Left colon (tissue), 2 donors: ENCODE measurements around the gene RAB20. TPM values are rescaled to one million over a fixed set of nuclear protein-coding genes. Genes with fewer than 3 reads are reported as not detected.
"Not testable (repeated sequence)": the region's sequence is repeated elsewhere in the genome, so short reads cannot be mapped to it uniquely, and the experiment has no call there.

Experiments
- ATAC-seq: fragments of 200-7000 bp; cut with Tn5 transposase; one replicate; pipeline ENCODE4 v1.9.1; 2020; ENCODE audit warnings: mild to moderate bottlenecking, moderate library complexity
- DNase-seq, 2 donors: peaks; one replicate each; pipeline ENCODE4 v3.0.0-alpha.2; 2020
- intact Hi-C, 2 donors: fragments of 100-400 bp; cut with DNase I in 1 of 2; cut with micrococcal nuclease in 1 of 2; formaldehyde crosslinking; loops; one replicate each; pipeline versions ENCODE4 v1.11.2 to v1.14.0; 2022; cut with DNase I, micrococcal nuclease
- total RNA-seq, 2 donors: library from RNA; stranded (reverse); fragmentation: NEBNext Ultra II Directional; extraction: Animal tissue kit (Norgen Biotek cat#: 25700); gene quantifications; one replicate each; pipeline ENCODE4 v1.2.1, GENCODE V29; 2021
- donor health status: DM: no; HTN: no; CAD: no.
- donor health status: DM: yes; HTN: yes; CAD: no.

The RAB20 gene
- total RNA-seq, 2 donors from 2014 or later = 37.1 to 53.5 TPM

- intact Hi-C loops = no loop called here
- DNase-seq = no peak
- no peak for ATAC-seq
Measured at GRCh38 chr13:110503037-110503901, 58.3 kb downstream of the RAB20 start.

DNA sequence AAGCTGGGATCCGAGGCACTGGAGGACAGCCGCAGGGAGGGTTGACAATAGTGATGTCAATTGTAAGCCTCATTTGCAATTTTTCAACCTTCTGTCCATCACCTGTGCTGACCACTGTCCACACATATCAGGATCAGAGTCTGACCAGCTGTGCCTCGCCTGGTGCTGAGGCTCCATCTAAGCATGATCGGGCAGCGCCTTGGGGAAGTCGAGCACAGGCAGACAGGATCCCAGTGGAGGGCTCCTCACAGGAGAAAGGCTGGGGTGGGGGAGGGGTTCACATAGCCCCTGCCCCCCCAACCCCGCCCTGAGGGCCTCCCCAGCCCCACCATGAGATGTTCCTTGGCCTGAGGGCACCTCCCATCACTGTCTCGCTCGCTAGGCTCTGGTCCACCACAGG, 60.3 kb downstream of the RAB20 start:
- ATAC-seq (no peak), DNase-seq (no peak)
- intact Hi-C loops = no loop called here

GRCh38 chr13:110500341-110500740, 61.2 kb downstream of the RAB20 start:
- intact Hi-C loops = no loop called here
- ATAC-seq (no peak), DNase-seq (no peak)

DNA sequence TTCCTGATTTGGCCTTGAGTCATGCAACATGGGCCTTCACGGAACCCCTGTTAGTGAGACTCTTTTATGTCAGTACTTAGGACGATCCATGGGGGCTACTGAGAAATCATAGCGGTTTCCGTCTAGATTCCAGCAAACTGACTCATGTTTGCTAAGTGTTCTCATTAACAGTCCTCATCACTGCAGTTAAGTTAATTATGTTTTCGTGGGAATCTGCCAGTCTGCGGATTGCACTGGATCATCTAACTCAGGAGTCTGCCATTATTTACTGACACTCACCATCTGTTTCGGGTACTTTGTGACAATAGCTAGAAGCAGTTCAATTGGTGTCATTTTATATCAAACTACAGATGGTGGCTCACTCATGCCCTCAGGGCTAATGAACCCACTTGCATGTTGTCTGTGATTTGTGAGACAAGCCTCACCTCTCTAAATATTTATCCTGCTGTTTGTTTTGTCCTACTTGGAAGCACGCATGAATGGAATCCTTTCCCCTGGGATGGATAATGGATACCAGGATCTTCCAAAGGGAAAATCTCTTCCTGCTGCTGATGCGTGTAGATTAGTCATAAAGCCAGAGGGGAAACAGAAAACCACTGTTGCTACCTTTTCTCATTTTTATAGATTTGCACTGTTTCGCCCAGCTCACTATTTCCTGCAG, 61.8 kb downstream of the RAB20 start:
- ATAC-seq (no peak), DNase-seq (no peak)
- intact Hi-C loops = no loop called here

DNA sequence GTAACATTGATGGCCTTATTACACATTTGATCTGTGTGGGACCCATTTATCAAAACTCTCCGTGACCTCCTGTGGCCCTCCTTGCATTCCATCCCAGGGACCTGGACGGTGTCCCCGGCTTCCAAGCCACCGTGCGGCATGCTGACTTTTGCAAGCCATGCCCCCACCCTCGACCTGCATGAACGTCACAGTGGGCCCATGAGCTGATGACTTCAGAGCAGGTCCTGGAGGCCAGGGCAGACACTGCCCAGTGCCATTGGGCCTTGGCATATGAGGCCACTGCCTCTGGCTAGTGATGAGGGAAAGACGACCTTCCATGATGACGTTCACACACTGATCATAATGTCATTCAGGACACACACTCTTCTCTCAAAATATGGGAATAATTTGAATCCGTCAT, 62.8 kb downstream of the RAB20 start:
- no peak for ATAC-seq
- intact Hi-C loops = no loop called here
- DNase-seq = no peak

GRCh38 chr13:110498327-110498726, 63.2 kb downstream of the RAB20 start:
- DNase-seq = no peak
- ATAC-seq = no peak
- intact Hi-C loops = no loop called here

GRCh38 chr13:110497896-110498295, 63.6 kb downstream of the RAB20 start:
- DNase-seq, intact Hi-C loops, ATAC-seq: not testable (repeated sequence)

DNA sequence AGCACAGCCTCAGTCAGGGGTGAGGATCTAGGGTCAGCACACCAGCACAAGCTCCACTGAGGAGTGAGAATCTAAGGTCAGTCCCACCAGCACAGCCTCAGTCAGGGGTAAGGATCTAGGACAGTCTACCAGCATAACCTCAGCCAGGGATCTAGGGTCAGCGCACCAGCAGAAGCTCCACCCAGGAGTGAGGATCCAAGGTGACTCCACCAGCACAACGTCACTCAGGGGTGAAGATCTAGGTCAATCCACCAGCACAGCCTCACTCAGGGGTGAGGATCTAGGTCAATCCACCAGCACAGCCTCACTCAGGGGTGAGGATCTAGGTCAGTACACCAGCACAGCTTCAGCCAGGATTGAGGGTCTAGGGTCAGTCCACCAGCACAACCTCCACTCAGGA, 64.5 kb downstream of the RAB20 start:
- intact Hi-C loops = no loop called here
- no peak for DNase-seq
- no peak for ATAC-seq

DNA sequence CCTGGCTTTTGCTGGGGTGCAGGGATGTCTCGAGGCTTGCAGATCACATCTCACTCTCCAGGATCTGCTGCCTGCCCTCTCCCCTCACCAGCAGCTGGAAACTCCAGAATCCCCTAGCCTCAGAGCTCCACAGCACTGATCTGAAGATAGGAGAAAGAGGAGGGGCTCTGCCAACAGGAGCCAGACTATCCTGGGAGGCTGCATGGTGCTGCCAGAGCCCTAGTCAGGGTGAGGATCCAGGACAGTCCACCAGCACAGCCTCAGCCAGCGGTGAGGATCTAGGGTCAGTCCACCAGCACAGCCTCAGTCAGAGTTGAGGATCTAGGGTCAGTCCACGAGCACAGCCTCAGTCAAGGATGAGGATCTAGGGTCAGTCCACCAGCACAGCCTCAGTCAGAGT, 65.2 kb downstream of the RAB20 start:
- DNase-seq (no peak), ATAC-seq (no peak)
- intact Hi-C loops = no loop called here

GRCh38 chr13:110495881-110496280, 65.6 kb downstream of the RAB20 start:
- ATAC-seq (no peak), DNase-seq (no peak)
- intact Hi-C loops = no loop called here

DNA sequence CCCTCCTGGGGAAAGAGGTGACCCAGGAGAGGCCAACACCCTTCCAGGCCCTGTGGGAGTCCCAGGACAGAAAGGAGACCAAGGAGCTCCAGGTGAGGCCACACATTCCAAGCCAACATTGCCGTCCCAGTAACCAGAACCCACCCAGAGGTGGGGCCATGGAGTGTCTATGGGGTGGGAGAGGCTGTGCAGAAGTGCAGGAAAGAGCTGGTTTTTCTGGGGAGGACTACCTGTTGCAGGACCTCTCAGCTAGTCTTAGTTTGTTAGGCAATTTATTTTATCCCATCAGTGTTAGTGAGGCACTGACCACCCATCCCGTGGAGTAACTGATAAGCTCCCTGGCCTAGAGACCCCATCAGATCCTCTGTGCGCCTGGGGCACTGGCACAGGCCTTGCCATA, 66.1 kb downstream of the RAB20 start:
- no peak for DNase-seq
- intact Hi-C loops = no loop called here
- no peak for ATAC-seq

DNA sequence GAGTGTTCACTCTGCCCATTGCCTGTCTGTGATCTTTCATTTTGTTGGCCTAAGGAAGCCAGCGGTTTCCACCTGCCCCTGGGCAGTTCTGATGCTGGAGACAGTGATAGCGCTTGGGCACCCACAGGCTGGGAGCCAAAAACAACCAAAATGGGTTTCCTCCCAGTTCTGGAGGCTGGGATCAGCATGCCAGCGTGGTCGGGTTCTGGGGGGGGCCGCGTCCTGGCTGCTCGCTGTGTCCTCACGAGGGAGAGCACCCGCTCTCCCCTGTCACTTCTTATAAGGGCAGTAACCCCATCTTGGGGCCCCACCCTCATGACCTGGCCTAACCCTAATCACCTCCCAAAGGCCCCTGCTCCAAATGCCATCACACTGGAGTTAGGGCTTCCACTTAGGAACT, 67.9 kb downstream of the RAB20 start:
- ATAC-seq (no peak), DNase-seq (no peak)
- intact Hi-C loops = no loop called here

DNA sequence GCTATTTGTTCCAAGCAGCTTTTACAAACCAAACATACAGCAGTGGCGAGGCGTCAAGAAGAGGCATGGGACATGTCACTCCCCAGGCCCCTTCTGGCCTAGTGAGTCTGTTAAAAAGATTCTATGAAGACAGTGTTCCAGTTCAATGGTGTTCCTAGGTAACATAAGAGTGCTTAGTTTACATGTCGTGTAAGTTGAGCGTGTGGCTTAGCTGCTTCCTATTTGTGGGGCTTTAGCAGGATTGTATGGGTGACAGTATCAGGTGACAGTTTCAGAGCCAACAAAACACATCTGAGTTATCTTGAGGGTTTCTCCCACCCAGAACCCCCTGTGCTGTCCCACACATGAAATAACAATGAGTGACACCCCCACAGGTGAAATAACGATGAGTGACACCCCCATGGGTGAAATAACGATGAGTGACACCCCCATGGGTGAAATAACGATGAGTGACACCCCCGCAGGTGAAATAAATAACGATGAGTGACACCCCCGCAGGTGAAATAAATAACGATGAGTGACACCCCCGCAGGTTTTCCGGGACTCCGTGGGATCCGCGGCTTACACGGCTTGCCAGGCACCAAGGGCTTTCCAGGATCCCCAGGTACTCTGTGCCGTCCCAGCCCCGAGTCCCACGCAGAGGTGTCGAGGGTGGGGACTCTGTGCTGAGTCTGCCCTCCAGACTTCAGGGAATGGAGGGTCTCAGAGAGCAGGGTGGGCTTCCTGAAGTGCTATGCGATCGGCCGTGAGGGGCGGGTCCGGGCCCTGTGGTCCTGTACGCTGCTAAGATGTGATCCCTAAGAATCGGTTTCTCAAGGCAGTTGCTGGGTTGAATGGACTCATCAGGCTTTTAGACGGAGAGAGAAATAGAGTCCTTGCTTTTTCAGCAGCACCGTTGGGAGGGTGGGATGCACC, 68.6 kb downstream of the RAB20 start:
- ATAC-seq = no peak
- no peak for DNase-seq
- intact Hi-C loops = no loop called here

- DNase-seq (no peak), ATAC-seq (no peak)
- intact Hi-C loops = no loop called here
Measured at GRCh38 chr13:110491869-110492678, 69.4 kb downstream of the RAB20 start.

- intact Hi-C loops = no loop called here
- DNase-seq = no peak
- ATAC-seq = no peak
Measured at GRCh38 chr13:110490009-110490770, 71.3 kb downstream of the RAB20 start.

- DNase-seq, intact Hi-C loops, ATAC-seq: not testable (repeated sequence)
Measured at GRCh38 chr13:110486880-110487279, 74.6 kb downstream of the RAB20 start.

DNA sequence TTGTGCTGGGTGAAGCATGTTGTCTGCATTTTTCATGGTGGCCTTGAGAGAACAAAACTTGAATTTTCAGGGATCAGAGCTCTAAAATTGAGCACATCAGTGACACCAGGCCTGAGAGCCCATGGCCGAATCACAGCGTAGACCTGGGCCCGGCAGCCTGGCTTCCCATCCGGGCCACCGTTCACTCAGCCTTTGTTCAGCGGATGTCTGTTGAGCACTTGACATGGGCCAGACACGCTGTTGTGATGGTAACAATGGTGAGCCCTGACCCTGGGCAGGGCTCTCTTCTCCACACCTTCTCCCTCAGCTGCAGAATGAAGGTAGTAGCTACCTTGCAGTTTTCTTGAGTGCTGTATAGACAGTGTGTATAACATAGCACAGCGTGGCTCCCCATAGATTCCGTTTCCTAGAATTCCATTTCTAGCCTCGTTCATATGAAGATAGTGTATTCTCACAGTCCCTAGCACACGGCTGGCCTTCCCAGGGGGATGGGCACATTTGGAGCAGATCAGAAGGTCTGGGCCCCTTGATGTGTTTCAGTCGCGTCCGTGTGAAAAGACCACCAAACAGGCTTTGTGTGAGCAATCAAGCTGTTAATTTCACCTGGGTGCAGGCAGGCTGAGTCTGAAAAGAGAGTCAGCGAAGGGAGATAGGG, 75.3 kb downstream of the RAB20 start:
- intact Hi-C loops = no loop called here
- DNase-seq (no peak), ATAC-seq (no peak)
